K562 (cell line): ENCODE data around the gene RNASE7. TPM values are rescaled to one million over a fixed set of nuclear protein-coding genes. Genes with fewer than 3 reads are reported as not detected.

ENCODE experiments used
- C11orf30 ChIP-seq: fragments of 450-650 bp; IDR thresholded peaks from 2 replicates; pipeline ENCODE4 v1.6.1; 2016; ENCODE audit warnings: low read depth, mild to moderate bottlenecking
- CBFA2T3 ChIP-seq: fragments of 450-650 bp; IDR thresholded peaks from 2 replicates; pipeline ENCODE4 v1.6.1; 2017
- CTBP1 ChIP-seq: fragments of 450-650 bp; IDR thresholded peaks from 2 replicates; pipeline ENCODE4 v1.6.1; 2016; ENCODE audit warnings: borderline replicate concordance
- EGR1 ChIP-seq: fragments of 450-650 bp; conservative IDR thresholded peaks from 2 replicates; pipeline ENCODE4 v1.6.1; 2017; ENCODE audit warnings: mild to moderate bottlenecking
- FOSL1 ChIP-seq: fragments of 200-800 bp; sonication (Bioruptor generic); conservative IDR thresholded peaks from 2 replicates; pipeline ENCODE4 v1.6.1; 2016; ENCODE audit warnings: missing genetic modification characterization, missing compliant biosample characterization
- KLF13 ChIP-seq: fragments of 450-650 bp; IDR thresholded peaks from 2 replicates; pipeline ENCODE4 v1.6.1; 2016; ENCODE audit warnings: missing genetic modification characterization, low read depth, mild to moderate bottlenecking, missing compliant biosample characterization, moderate library complexity, borderline replicate concordance
- NFE2 ChIP-seq: IDR thresholded peaks from 2 replicates; pipeline ENCODE4 v1.6.1; 2014; ENCODE audit warnings: antibody characterized with exemption, low read depth
- NRF1 ChIP-seq, 2 experiments: fragments of 450-650 bp; IDR thresholded peaks in 1 of 2; conservative IDR thresholded peaks in 1 of 2; 2 replicates each; pipeline ENCODE4 v1.6.1; 2014; ENCODE audit warnings: mild to moderate bottlenecking in 2 of 2
- SMARCC2 ChIP-seq: fragments of 450-650 bp; IDR thresholded peaks from 2 replicates; pipeline ENCODE4 v1.6.1; 2017; ENCODE audit warnings: antibody characterized with exemption, moderate library complexity, mild to moderate bottlenecking, low read depth
- ZNF165 ChIP-seq: fragments of 250-450 bp; sonication (Bioruptor Pico); IDR thresholded peaks from 2 replicates; pipeline ENCODE4 v1.4.0; 2020; ENCODE audit warnings: borderline replicate concordance
- ZNF23 ChIP-seq: fragments of 250-450 bp; sonication (Bioruptor Pico); IDR thresholded peaks from 2 replicates; pipeline ENCODE4 v1.4.0; 2020; ENCODE audit warnings: mild to moderate bottlenecking
- ZNF316 ChIP-seq: fragments of 450-650 bp; IDR thresholded peaks from 2 replicates; pipeline ENCODE4 v1.6.1; 2016
- polyA plus RNA-seq, 8 experiments: library from polyadenylated mRNA; depleted of rRNA in 4 of 8; stranded (reverse) in 5 of 8; unstranded in 3 of 8; fragments of >200 nt; fragmentation: Nextera tagmentation in 2 of 8; fragmentation: Illumina TruSeq in 1 of 8; extraction: Ambion mirVana in 2 of 8; extraction: Trizol in 1 of 8; gene quantifications; 2 replicates each; pipeline versions ENCODE4 v1.2.1 to v1.2.3, GENCODE V29; 2011 to 2014; ENCODE audit warnings: inconsistent platforms in 1 of 8, missing spikeins in 1 of 8
- total RNA-seq, 7 experiments: library from RNA; depleted of rRNA in 6 of 7; stranded (reverse); fragments of >200 nt in 6 of 7; fragmentation: Illumina TruSeq in 2 of 7; extraction: Trizol in 2 of 7; gene quantifications; 2 replicates each; pipeline versions ENCODE4 v1.2.1 to v1.2.3, GENCODE V29; 2011 to 2021; ENCODE audit warnings: low replicate concordance in 1 of 7
- TF ChIP-seq, protein P1 (sequence below): sonication (generic); formaldehyde crosslinking; IDR thresholded peaks from 2 replicates; pipeline ENCODE4 v1.8.0; 2023; ENCODE audit warnings: mild to moderate bottlenecking, missing genetic modification reagents
- TF ChIP-seq, protein P2 (sequence below): IDR thresholded peaks from 3 replicates; pipeline ENCODE4 v1.6.1; 2011; ENCODE audit warnings: borderline replicate concordance, mild to moderate bottlenecking, moderate library complexity; ENCODE audit not compliant: insufficient read length; ENCODE audit errors: extremely low read depth
- TF ChIP-seq, protein P3 (sequence below): fragments of 450-650 bp; IDR thresholded peaks from 2 replicates; pipeline ENCODE4 v1.6.1; 2017; ENCODE audit warnings: antibody characterized with exemption, mild to moderate bottlenecking
- TF ChIP-seq, protein P4 (sequence below): fragments of 450-650 bp; IDR thresholded peaks from 2 replicates; pipeline ENCODE4 v1.6.1; 2016
- TF ChIP-seq, protein P5 (sequence below): fragments of 250-450 bp; sonication (Bioruptor Pico); IDR thresholded peaks from 2 replicates; pipeline ENCODE4 v1.8.0; 2021; ENCODE audit warnings: moderate library complexity, mild to moderate bottlenecking, inconsistent platforms
- TF ChIP-seq, protein P6 (sequence below), 2 experiments: fragments of 450-650 bp in 1 of 2; sonication (generic) in 1 of 2; formaldehyde crosslinking in 1 of 2; IDR thresholded peaks in 1 of 2; conservative IDR thresholded peaks in 1 of 2; 2 replicates each; pipeline versions ENCODE4 v1.6.1 to v1.8.1; 2016 to 2023; ENCODE audit warnings: mild to moderate bottlenecking in 2 of 2, moderate library complexity in 2 of 2, inconsistent platforms in 1 of 2, missing genetic modification reagents in 1 of 2

RNASE7 gene
- total and polyA plus RNA-seq, 9 of the 15 experiments (the other 6 are each of a cell fraction or from before 2014, with no cell fraction given), result not detected

DNA sequence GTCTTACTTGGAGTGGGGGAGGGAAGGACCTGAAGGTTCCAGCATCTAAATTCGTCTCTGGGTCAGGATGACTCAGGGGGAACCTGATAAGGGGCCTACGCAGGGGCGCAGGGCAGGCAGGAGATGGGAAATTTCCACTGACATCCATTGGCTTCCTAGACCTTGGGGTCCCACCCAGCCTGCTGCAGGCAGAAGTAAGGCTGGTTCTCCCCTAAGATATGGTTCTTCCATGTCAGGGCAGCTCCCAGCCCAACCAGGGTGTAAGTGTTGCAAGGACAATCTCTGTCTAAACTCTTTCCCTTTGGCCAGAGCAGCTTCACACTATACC, 15.2 kb upstream of the RNASE7 start (continued):
- TF ChIP-seq, protein P1, sequence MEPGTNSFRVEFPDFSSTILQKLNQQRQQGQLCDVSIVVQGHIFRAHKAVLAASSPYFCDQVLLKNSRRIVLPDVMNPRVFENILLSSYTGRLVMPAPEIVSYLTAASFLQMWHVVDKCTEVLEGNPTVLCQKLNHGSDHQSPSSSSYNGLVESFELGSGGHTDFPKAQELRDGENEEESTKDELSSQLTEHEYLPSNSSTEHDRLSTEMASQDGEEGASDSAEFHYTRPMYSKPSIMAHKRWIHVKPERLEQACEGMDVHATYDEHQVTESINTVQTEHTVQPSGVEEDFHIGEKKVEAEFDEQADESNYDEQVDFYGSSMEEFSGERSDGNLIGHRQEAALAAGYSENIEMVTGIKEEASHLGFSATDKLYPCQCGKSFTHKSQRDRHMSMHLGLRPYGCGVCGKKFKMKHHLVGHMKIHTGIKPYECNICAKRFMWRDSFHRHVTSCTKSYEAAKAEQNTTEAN, result no peak
- TF ChIP-seq, protein P2, sequence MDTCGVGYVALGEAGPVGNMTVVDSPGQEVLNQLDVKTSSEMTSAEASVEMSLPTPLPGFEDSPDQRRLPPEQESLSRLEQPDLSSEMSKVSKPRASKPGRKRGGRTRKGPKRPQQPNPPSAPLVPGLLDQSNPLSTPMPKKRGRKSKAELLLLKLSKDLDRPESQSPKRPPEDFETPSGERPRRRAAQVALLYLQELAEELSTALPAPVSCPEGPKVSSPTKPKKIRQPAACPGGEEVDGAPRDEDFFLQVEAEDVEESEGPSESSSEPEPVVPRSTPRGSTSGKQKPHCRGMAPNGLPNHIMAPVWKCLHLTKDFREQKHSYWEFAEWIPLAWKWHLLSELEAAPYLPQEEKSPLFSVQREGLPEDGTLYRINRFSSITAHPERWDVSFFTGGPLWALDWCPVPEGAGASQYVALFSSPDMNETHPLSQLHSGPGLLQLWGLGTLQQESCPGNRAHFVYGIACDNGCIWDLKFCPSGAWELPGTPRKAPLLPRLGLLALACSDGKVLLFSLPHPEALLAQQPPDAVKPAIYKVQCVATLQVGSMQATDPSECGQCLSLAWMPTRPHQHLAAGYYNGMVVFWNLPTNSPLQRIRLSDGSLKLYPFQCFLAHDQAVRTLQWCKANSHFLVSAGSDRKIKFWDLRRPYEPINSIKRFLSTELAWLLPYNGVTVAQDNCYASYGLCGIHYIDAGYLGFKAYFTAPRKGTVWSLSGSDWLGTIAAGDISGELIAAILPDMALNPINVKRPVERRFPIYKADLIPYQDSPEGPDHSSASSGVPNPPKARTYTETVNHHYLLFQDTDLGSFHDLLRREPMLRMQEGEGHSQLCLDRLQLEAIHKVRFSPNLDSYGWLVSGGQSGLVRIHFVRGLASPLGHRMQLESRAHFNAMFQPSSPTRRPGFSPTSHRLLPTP, result no peak
- TF ChIP-seq, protein P3, sequence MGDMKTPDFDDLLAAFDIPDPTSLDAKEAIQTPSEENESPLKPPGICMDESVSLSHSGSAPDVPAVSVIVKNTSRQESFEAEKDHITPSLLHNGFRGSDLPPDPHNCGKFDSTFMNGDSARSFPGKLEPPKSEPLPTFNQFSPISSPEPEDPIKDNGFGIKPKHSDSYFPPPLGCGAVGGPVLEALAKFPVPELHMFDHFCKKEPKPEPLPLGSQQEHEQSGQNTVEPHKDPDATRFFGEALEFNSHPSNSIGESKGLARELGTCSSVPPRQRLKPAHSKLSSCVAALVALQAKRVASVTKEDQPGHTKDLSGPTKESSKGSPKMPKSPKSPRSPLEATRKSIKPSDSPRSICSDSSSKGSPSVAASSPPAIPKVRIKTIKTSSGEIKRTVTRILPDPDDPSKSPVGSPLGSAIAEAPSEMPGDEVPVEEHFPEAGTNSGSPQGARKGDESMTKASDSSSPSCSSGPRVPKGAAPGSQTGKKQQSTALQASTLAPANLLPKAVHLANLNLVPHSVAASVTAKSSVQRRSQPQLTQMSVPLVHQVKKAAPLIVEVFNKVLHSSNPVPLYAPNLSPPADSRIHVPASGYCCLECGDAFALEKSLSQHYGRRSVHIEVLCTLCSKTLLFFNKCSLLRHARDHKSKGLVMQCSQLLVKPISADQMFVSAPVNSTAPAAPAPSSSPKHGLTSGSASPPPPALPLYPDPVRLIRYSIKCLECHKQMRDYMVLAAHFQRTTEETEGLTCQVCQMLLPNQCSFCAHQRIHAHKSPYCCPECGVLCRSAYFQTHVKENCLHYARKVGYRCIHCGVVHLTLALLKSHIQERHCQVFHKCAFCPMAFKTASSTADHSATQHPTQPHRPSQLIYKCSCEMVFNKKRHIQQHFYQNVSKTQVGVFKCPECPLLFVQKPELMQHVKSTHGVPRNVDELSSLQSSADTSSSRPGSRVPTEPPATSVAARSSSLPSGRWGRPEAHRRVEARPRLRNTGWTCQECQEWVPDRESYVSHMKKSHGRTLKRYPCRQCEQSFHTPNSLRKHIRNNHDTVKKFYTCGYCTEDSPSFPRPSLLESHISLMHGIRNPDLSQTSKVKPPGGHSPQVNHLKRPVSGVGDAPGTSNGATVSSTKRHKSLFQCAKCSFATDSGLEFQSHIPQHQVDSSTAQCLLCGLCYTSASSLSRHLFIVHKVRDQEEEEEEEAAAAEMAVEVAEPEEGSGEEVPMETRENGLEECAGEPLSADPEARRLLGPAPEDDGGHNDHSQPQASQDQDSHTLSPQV, result peak; percentile 73; the same call in 1 of the 2 replicates
- TF ChIP-seq, protein P4, sequence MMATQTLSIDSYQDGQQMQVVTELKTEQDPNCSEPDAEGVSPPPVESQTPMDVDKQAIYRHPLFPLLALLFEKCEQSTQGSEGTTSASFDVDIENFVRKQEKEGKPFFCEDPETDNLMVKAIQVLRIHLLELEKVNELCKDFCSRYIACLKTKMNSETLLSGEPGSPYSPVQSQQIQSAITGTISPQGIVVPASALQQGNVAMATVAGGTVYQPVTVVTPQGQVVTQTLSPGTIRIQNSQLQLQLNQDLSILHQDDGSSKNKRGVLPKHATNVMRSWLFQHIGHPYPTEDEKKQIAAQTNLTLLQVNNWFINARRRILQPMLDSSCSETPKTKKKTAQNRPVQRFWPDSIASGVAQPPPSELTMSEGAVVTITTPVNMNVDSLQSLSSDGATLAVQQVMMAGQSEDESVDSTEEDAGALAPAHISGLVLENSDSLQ, result 0 out of 2 replicates have a peak, but pooled peaks have one; percentile 15
- peak; percentile 77 for TF ChIP-seq NFE2
- peak; percentile 44; the same call in 1 of the 2 replicates for TF ChIP-seq CTBP1
- TF ChIP-seq C11orf30, result peak; percentile 52
- TF ChIP-seq, protein P5, sequence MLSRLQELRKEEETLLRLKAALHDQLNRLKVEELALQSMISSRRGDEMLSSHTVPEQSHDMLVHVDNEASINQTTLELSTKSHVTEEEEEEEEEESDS (CRISPR knock-in tag), result no peak
- TF ChIP-seq KLF13, result no peak
- TF ChIP-seq, protein P6, sequence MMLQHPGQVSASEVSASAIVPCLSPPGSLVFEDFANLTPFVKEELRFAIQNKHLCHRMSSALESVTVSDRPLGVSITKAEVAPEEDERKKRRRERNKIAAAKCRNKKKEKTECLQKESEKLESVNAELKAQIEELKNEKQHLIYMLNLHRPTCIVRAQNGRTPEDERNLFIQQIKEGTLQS (IDR thresholded peaks at IDR 0.05), result peak; percentile 67
- TF ChIP-seq, protein P6 (CRISPR knock-in tag; conservative IDR thresholded peaks at IDR 0.05), result no peak
- TF ChIP-seq SMARCC2, result 0 out of 2 replicates have a peak, but pooled peaks have one; percentile 35
- TF ChIP-seq CBFA2T3, result peak; percentile 12; the same call in 1 of the 2 replicates
- no peak for TF ChIP-seq ZNF165 (CRISPR knock-in tag)
- peak; percentile 55 to 66; a peak in 3 of 4 replicates for TF ChIP-seq NRF1 (conservative IDR thresholded peaks at IDR 0.05 in 1 of 2, IDR thresholded peaks at IDR 0.05 in 1 of 2)
- peak; percentile 59 for TF ChIP-seq EGR1
- no peak for TF ChIP-seq ZNF23
- TF ChIP-seq FOSL1 (tag), result peak; percentile 76
- TF ChIP-seq ZNF316, result peak; percentile 28; the same call in 1 of the 2 replicates
